ENCODE measurements around the gene PLAU. TPM values are rescaled to one million over a fixed set of nuclear protein-coding genes. Genes with fewer than 3 reads are reported as not detected.

PLAU gene
- total and polyA plus RNA-seq, 4 donors = 3.9 to 5.3 (median 4.5) TPM

Other genes starting within 250 kb of the PLAU start
- gene AGAP5, start 213.0 kb upstream of the PLAU start, total RNA-seq = 10 to 100 TPM in 1 of 2 donors, 1 to 10 TPM in 1; 5.8 to 10.1 TPM
- 10 to 100 TPM in 1 of 2 donors, 1 to 10 TPM in 1; 9.2 to 25.7 TPM for gene AGAP5, start 213.0 kb upstream of the PLAU start, polyA plus RNA-seq (ENCODE audit: insufficient read length in 2 of 2)
- gene SEC24C, start 166.8 kb upstream of the PLAU start, total RNA-seq = 10 to 100 TPM; 45.7 to 63.4 TPM
- 10 to 100 TPM; 70.9 to 73.7 TPM for gene SEC24C, start 166.8 kb upstream of the PLAU start, polyA plus RNA-seq (ENCODE audit: insufficient read length in 2 of 2)
- gene CHCHD1, start 129.1 kb upstream of the PLAU start, total RNA-seq = 10 to 100 TPM; 22.4 to 39.5 TPM
- 10 to 100 TPM; 44.5 to 44.6 TPM for gene CHCHD1, start 129.1 kb upstream of the PLAU start, polyA plus RNA-seq (ENCODE audit: insufficient read length in 2 of 2)
- 10 to 100 TPM; 38.8 to 95.9 TPM for gene ZSWIM8, start 125.5 kb upstream of the PLAU start, total RNA-seq
- gene ZSWIM8, start 125.5 kb upstream of the PLAU start, polyA plus RNA-seq (ENCODE audit: insufficient read length in 2 of 2) = 100 to 1,000 TPM; 127 to 148 TPM
- gene NDST2, start 99.5 kb upstream of the PLAU start, total RNA-seq = 10 to 100 TPM in 1 of 2 donors, 1 to 10 TPM in 1; 8.8 to 23.0 TPM
- 10 to 100 TPM; 36.7 to 45.3 TPM for gene NDST2, start 99.5 kb upstream of the PLAU start, polyA plus RNA-seq (ENCODE audit: insufficient read length in 2 of 2)
- gene CAMK2G, start 36.6 kb upstream of the PLAU start, total RNA-seq = 10 to 100 TPM; 49.8 to 97.6 TPM
- 100 to 1,000 TPM; 127 to 147 TPM for gene CAMK2G, start 36.6 kb upstream of the PLAU start, polyA plus RNA-seq (ENCODE audit: insufficient read length in 2 of 2)
- gene VCL, start 87.0 kb downstream of the PLAU start, total RNA-seq = 100 to 1,000 TPM in 1 of 2 donors, 10 to 100 TPM in 1; 75.5 to 106 TPM
- gene VCL, start 87.0 kb downstream of the PLAU start, polyA plus RNA-seq (ENCODE audit: insufficient read length in 2 of 2) = 10 to 100 TPM; 47.8 to 51.5 TPM
- 10 to 100 TPM; 49.2 to 51.8 TPM for gene AP3M1, start 239.7 kb downstream of the PLAU start, total RNA-seq
- 10 to 100 TPM; 36.0 to 50.6 TPM for gene AP3M1, start 239.7 kb downstream of the PLAU start, polyA plus RNA-seq (ENCODE audit: insufficient read length in 2 of 2)
- gene ADK, start 240.1 kb downstream of the PLAU start, total RNA-seq = 10 to 100 TPM; 50.7 to 58.9 TPM
- 10 to 100 TPM; 46.9 to 51.4 TPM for gene ADK, start 240.1 kb downstream of the PLAU start, polyA plus RNA-seq (ENCODE audit: insufficient read length in 2 of 2)